Measurements from ENCODE around the gene KIF21B. TPM values are rescaled to one million over a fixed set of nuclear protein-coding genes. Genes with fewer than 3 reads are reported as not detected.

Gene KIF21B
- total and polyA plus RNA-seq, 2 of the 4 experiments (the other 2 are of a cell fraction), result 0.36 to 0.55 TPM

DNA sequence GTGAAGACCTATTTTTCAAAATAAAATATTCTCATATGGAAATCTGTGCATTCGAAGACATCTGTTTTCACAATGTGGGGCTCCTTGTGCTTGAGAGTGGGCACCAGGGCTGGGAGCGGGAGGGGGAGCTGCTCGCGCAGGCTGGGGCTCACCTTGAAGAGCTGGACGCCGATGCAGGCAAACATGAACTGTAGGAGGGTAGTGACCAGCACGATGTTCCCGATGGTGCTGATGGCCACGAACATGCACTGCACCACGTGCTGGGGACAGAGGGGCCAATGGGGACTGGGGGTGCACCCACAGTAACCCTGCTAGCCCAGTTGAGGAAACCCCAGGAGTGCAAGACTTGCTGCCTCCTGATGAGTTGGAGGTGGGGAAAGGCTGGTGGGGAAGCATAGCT, 42.2 kb upstream of the KIF21B start:
- intact Hi-C loops (cut with micrococcal nuclease) (no loop called here), in situ Hi-C loops (cut with MboI; ENCODE audit: low sequenced_read_pairs) (no loop called here), dilution Hi-C loops (cut with HindIII; ENCODE audit: low sequenced_read_pairs, unreplicated experiment) (no loop called here)
- Histone ChIP-seq H3K9ac (ENCODE audit: low read depth, low read length) (no peak overlapping the region), H4K8ac (ENCODE audit: low read depth in 2 of 2, low read length in 2 of 2) (no peak overlapping the region), H2AK5ac (ENCODE audit: low read depth, low read length) (no peak overlapping the region), H2BK15ac (ENCODE audit: low read depth, low read length) (no peak overlapping the region), H3K27ac (ENCODE audit: insufficient read depth, low read length) (no peak overlapping the region), H4K20me1 (ENCODE audit: insufficient read depth, low read length) (no peaks in the 10 kb centered on the region), H3K23ac (ENCODE audit: low read depth, low read length) (no peak overlapping the region), H2BK120ac (ENCODE audit: low read depth, low read length) (no peak overlapping the region), H2BK20ac (ENCODE audit: low read depth, low read length) (no peak overlapping the region), H3K9me3 (ENCODE audit: control insufficient read depth, insufficient read depth, low read length) (no peaks in the 10 kb centered on the region), H2AK9ac (replicated peaks; ENCODE audit: low read depth, low read length, poor library complexity) (no peak overlapping the region), H3K36me3 (ENCODE audit: control insufficient read depth, insufficient read depth, low read length) (no peaks in the 10 kb centered on the region), H3K4me1 (ENCODE audit: control insufficient read depth, insufficient read depth, low read length) (no peaks in the 10 kb centered on the region), H4K91ac (ENCODE audit: insufficient read depth, low read depth, low read length) (no peak overlapping the region), H3K4me2 (ENCODE audit: low read depth, low read length) (no peak overlapping the region), H4K5ac (ENCODE audit: low read depth, low read length) (no peak overlapping the region), H3K56ac (ENCODE audit: extremely low read depth, insufficient read depth, low read length) (no peak overlapping the region), H2AFZ (replicated peaks; ENCODE audit: low read length, poor library complexity) (no peak overlapping the region), H3K18ac (ENCODE audit: low read depth, low read length) (no peak overlapping the region), H3K9me1 (ENCODE audit: insufficient read depth, low read length) (no peaks in the 10 kb centered on the region), H3K14ac (replicated peaks; ENCODE audit: low read depth, low read length) (no peak overlapping the region), H3K79me1 (ENCODE audit: low read depth in 1 of 2, low read length in 2 of 2) (no peaks in the 10 kb centered on the region), H3K4me3 (ENCODE audit: insufficient read depth, low read depth, low read length) (no peak overlapping the region), H3K27me3 (ENCODE audit: control insufficient read depth, insufficient read depth, low read length) (peaks cover 68% of the 10 kb centered on the region), H3K4ac (ENCODE audit: low read depth, low read length) (no peak overlapping the region), H2BK5ac (ENCODE audit: low read depth, low read length, poor library complexity, severe bottlenecking) (no peak overlapping the region)
- ATAC-seq (ENCODE audit: low read depth) (no peak), DNase-seq (no peak)
- TF ChIP-seq SMC3 (IDR thresholded peaks at IDR 0.05; ENCODE audit: low read depth, low read length) (no peak), RCOR1 (IDR thresholded peaks at IDR 0.05; ENCODE audit: insufficient replicate concordance, low read length) (no peak), MAFK (IDR thresholded peaks at IDR 0.05; ENCODE audit: low read depth, low read length) (no peak), BHLHE40 (IDR thresholded peaks at IDR 0.05; ENCODE audit: low read depth, low read length) (no peak), RAD21 (IDR thresholded peaks at IDR 0.05; ENCODE audit: low read length) (no peak), POLR2A (IDR thresholded peaks at IDR 0.05; ENCODE audit: low read depth, low read length) (no peak), FOS (IDR thresholded peaks at IDR 0.05; ENCODE audit: low read depth, low read length) (no peak), CEBPB (IDR thresholded peaks at IDR 0.05; ENCODE audit: low read depth, low read length) (no peak), CHD1 (IDR thresholded peaks at IDR 0.05; ENCODE audit: low read depth, low read length) (no peak), RFX5 (IDR thresholded peaks at IDR 0.05; ENCODE audit: low read depth, low read length) (no peak), NFE2L2 (IDR thresholded peaks at IDR 0.05; ENCODE audit: low read depth, low read length) (no peak), MAZ (IDR thresholded peaks at IDR 0.05; ENCODE audit: borderline replicate concordance, low read depth, low read length) (no peak), MXI1 (IDR thresholded peaks at IDR 0.05; ENCODE audit: borderline replicate concordance, low read depth, low read length) (no peak)
- TF ChIP-seq, protein P1, sequence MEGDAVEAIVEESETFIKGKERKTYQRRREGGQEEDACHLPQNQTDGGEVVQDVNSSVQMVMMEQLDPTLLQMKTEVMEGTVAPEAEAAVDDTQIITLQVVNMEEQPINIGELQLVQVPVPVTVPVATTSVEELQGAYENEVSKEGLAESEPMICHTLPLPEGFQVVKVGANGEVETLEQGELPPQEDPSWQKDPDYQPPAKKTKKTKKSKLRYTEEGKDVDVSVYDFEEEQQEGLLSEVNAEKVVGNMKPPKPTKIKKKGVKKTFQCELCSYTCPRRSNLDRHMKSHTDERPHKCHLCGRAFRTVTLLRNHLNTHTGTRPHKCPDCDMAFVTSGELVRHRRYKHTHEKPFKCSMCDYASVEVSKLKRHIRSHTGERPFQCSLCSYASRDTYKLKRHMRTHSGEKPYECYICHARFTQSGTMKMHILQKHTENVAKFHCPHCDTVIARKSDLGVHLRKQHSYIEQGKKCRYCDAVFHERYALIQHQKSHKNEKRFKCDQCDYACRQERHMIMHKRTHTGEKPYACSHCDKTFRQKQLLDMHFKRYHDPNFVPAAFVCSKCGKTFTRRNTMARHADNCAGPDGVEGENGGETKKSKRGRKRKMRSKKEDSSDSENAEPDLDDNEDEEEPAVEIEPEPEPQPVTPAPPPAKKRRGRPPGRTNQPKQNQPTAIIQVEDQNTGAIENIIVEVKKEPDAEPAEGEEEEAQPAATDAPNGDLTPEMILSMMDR (conservative IDR thresholded peaks at IDR 0.05; ENCODE audit: low read depth, low read length), result no peak
- BruUV-seq (replicated peaks), result no TSS peak
- 62% methylated on average over 3 of the region's 10 CpGs; no CpG with 5 or more reads in 1 of the 2 experiments for WGBS, 2 experiments (ENCODE audit: extremely low coverage in 2 of 2, insufficient read length in 1 of 2)
- ChIA-PET CTCF (interaction anchor here (1.6 kb wide), 1 partner anchor 21 kb away, joined by 3 read pairs; no protein-coding TSS in a partner anchor), POLR2A (ENCODE audit: unreplicated experiment) (no interaction called here)

Measured in IMR-90 (cell line).